ENCODE results near the gene CPNE7.
A peak's percentile ranks its signal among the peaks of the same experiment; 100 is the strongest.
"Not testable (repeated sequence)": the region's sequence is repeated elsewhere in the genome, so short reads cannot be mapped to it uniquely, and the experiment has no call there.

Gene CPNE7

GRCh38 chr16:89576153-89577054 lies 846 bp downstream of the CPNE7 start:
- TF ChIP-seq POLR2A (IDR thresholded peaks at IDR 0.05; ENCODE audit: low read length), result no peak
- DNase-seq, result no peak

GRCh38 chr16:89577055-89577759 lies 1.6 kb downstream of the CPNE7 start:
- no peak for DNase-seq
- TF ChIP-seq GATA1 (IDR thresholded peaks at IDR 0.05; ENCODE audit: low read depth, low read length) (no peak), POLR2A (IDR thresholded peaks at IDR 0.05; ENCODE audit: low read length) (no peak)

GRCh38 chr16:89579351-89579750 lies 3.8 kb downstream of the CPNE7 start:
- DNase-seq, result no peak
- TF ChIP-seq POLR2A (IDR thresholded peaks at IDR 0.05; ENCODE audit: low read length), result no peak
- TF ChIP-seq GATA1 (IDR thresholded peaks at IDR 0.05; ENCODE audit: low read depth, low read length), result no peak

- no peak for TF ChIP-seq POLR2A (IDR thresholded peaks at IDR 0.05; ENCODE audit: low read length)
- no peak for TF ChIP-seq GATA1 (IDR thresholded peaks at IDR 0.05; ENCODE audit: low read depth, low read length)
- no peak for DNase-seq
Observed at GRCh38 chr16:89581045-89581695, 5.6 kb downstream of the CPNE7 start.

- no peak for TF ChIP-seq GATA1 (IDR thresholded peaks at IDR 0.05; ENCODE audit: low read depth, low read length)
- TF ChIP-seq POLR2A (IDR thresholded peaks at IDR 0.05; ENCODE audit: low read length), result no peak
- DNase-seq, result no peak
Observed at GRCh38 chr16:89581861-89582563, 6.5 kb downstream of the CPNE7 start.

GRCh38 chr16:89582614-89583196 lies 7.1 kb downstream of the CPNE7 start:
- DNase-seq, result no peak
- no peak for TF ChIP-seq POLR2A (IDR thresholded peaks at IDR 0.05; ENCODE audit: low read length)
- no peak for TF ChIP-seq GATA1 (IDR thresholded peaks at IDR 0.05; ENCODE audit: low read depth, low read length)

GRCh38 chr16:89583197-89583894 lies 7.8 kb downstream of the CPNE7 start:
- TF ChIP-seq GATA1 (IDR thresholded peaks at IDR 0.05; ENCODE audit: low read depth, low read length) (no peak), POLR2A (IDR thresholded peaks at IDR 0.05; ENCODE audit: low read length) (no peak)
- DNase-seq, result no peak

GRCh38 chr16:89583895-89584644 lies 8.5 kb downstream of the CPNE7 start:
- DNase-seq, result no peak
- TF ChIP-seq POLR2A (IDR thresholded peaks at IDR 0.05; ENCODE audit: low read length) (no peak), GATA1 (IDR thresholded peaks at IDR 0.05; ENCODE audit: low read depth, low read length) (no peak)

GRCh38 chr16:89584768-89585549 lies 9.4 kb downstream of the CPNE7 start:
- DNase-seq, result no peak
- TF ChIP-seq GATA1 (IDR thresholded peaks at IDR 0.05; ENCODE audit: low read depth, low read length) (no peak), POLR2A (IDR thresholded peaks at IDR 0.05; ENCODE audit: low read length) (no peak)

- no peak for TF ChIP-seq GATA1 (IDR thresholded peaks at IDR 0.05; ENCODE audit: low read depth, low read length)
- no peak for TF ChIP-seq POLR2A (IDR thresholded peaks at IDR 0.05; ENCODE audit: low read length)
- no peak for DNase-seq
Observed at GRCh38 chr16:89586218-89586617, 10.7 kb downstream of the CPNE7 start.

- TF ChIP-seq GATA1 (IDR thresholded peaks at IDR 0.05; ENCODE audit: low read depth, low read length) (no peak), POLR2A (IDR thresholded peaks at IDR 0.05; ENCODE audit: low read length) (no peak)
- peak; percentile 46 to 53 for DNase-seq
Observed at GRCh38 chr16:89586853-89587252, 11.3 kb downstream of the CPNE7 start.

GRCh38 chr16:89587676-89588075 lies 12.1 kb downstream of the CPNE7 start:
- DNase-seq, result not testable (repeated sequence)

Data from erythroblast (primary cell).